Trophoblast cell (in vitro differentiated cells and primary cell): ENCODE results near the gene HECW1.

Source experiments
- DNase-seq, 2 donors: peaks; one replicate each; pipeline ENCODE4 v3.0.0-alpha.2; 2016
- H2AFZ ChIP-seq: 2 replicates; pipeline ENCODE4 v1.6.1; 2013; ENCODE audit warnings: low read length, moderate library complexity, mild to moderate bottlenecking; ENCODE audit not compliant: insufficient read depth, poor library complexity
- H2AK5ac ChIP-seq: 2 replicates; pipeline ENCODE4 v1.6.1; 2013; ENCODE audit warnings: mild to moderate bottlenecking, low read length
- H2BK120ac ChIP-seq: 2 replicates; pipeline ENCODE4 v1.6.1; 2013; ENCODE audit warnings: low read length, mild to moderate bottlenecking, moderate library complexity; ENCODE audit not compliant: insufficient read depth, poor library complexity
- H2BK12ac ChIP-seq: 2 replicates; pipeline ENCODE4 v1.6.1; 2013; ENCODE audit warnings: mild to moderate bottlenecking, low read length, moderate library complexity
- H2BK5ac ChIP-seq: 2 replicates; pipeline ENCODE4 v1.6.1; 2013; ENCODE audit warnings: low read length, low read depth, moderate library complexity, mild to moderate bottlenecking; ENCODE audit not compliant: poor library complexity
- H3K14ac ChIP-seq: 2 replicates; pipeline ENCODE4 v1.6.1; 2013; ENCODE audit warnings: mild to moderate bottlenecking, low read length
- H3K18ac ChIP-seq: 2 replicates; pipeline ENCODE4 v1.6.1; 2013; ENCODE audit warnings: mild to moderate bottlenecking, low read length
- H3K23ac ChIP-seq: 2 replicates; pipeline ENCODE4 v1.6.1; 2013; ENCODE audit warnings: low read length
- H3K27ac ChIP-seq: 2 replicates; pipeline ENCODE4 v1.5.1; 2013; ENCODE audit warnings: low read depth, mild to moderate bottlenecking, inconsistent platforms, low read length, moderate library complexity
- H3K27me3 ChIP-seq: 2 replicates; pipeline ENCODE4 v1.6.1; 2013; ENCODE audit warnings: inconsistent platforms, mild to moderate bottlenecking, low read length, moderate library complexity; ENCODE audit not compliant: insufficient read depth
- H3K36me3 ChIP-seq, 2 experiments: 1 replicate in 1 of 2; 2 replicates in 1 of 2; pipeline ENCODE4 v1.6.1; 2013; ENCODE audit warnings: low read length in 2 of 2, mild to moderate bottlenecking in 2 of 2, moderate library complexity in 1 of 2; ENCODE audit not compliant: insufficient read depth in 2 of 2, control insufficient read depth in 1 of 2
- H3K4ac ChIP-seq: 2 replicates; pipeline ENCODE4 v1.6.1; 2013; ENCODE audit warnings: low read depth, mild to moderate bottlenecking, low read length, moderate library complexity
- H3K4me1 ChIP-seq, 2 experiments: 1 replicate in 1 of 2; 2 replicates in 1 of 2; pipeline ENCODE4 v1.6.1; 2013; ENCODE audit warnings: low read length in 2 of 2, mild to moderate bottlenecking in 2 of 2, moderate library complexity in 1 of 2; ENCODE audit not compliant: insufficient read depth in 2 of 2, control insufficient read depth in 1 of 2
- H3K4me2 ChIP-seq: 2 replicates; pipeline ENCODE4 v1.6.1; 2013; ENCODE audit warnings: inconsistent platforms, mild to moderate bottlenecking, low read length, moderate library complexity
- H3K4me3 ChIP-seq: 2 replicates; pipeline ENCODE4 v1.5.1; 2013; ENCODE audit warnings: mild to moderate bottlenecking, low read depth, low read length, inconsistent platforms
- H3K79me1 ChIP-seq: one replicate; pipeline ENCODE4 v1.6.1; 2013; ENCODE audit warnings: low read length
- H3K79me2 ChIP-seq: 2 replicates; pipeline ENCODE4 v1.6.1; 2013; ENCODE audit warnings: low read length, mild to moderate bottlenecking; ENCODE audit not compliant: control insufficient read depth, insufficient read depth, poor library complexity
- H3K9ac ChIP-seq: 2 replicates; pipeline ENCODE4 v1.6.1; 2013; ENCODE audit warnings: mild to moderate bottlenecking, low read length
- H3K9me3 ChIP-seq: 2 replicates; pipeline ENCODE4 v1.6.1; 2013; ENCODE audit warnings: low read depth, mild to moderate bottlenecking, control low read depth, inconsistent platforms, low read length; ENCODE audit not compliant: insufficient read depth
- H4K12ac ChIP-seq: 2 replicates; pipeline ENCODE4 v1.6.1; 2013; ENCODE audit warnings: low read depth, mild to moderate bottlenecking, low read length, moderate library complexity
- H4K8ac ChIP-seq: 2 replicates; pipeline ENCODE4 v1.6.1; 2013; ENCODE audit warnings: low read depth, mild to moderate bottlenecking, low read length, moderate library complexity
- H4K91ac ChIP-seq: one replicate; pipeline ENCODE4 v1.6.1; 2013; ENCODE audit warnings: low read depth, mild to moderate bottlenecking, low read length, moderate library complexity
- WGBS: extraction: QIAGEN DNeasy Blood & Tissue Kit; methylation state at CpG from one replicate; pipeline ENCODE4 v1.1.7; 2013; ENCODE audit warnings: missing lambda C conversion rate; ENCODE audit not compliant: insufficient read length, insufficient coverage; ENCODE audit errors: extremely low coverage; 5-methylcytosine and 5-hydroxymethylcytosine counted together

Gene HECW1

GRCh38 chr7:43232366-43232765, 119.9 kb downstream of the HECW1 start:
- Histone ChIP-seq H2BK5ac (no peak overlapping the region), H3K4me3 (no peak overlapping the region), H2AK5ac (no peak overlapping the region), H3K27ac (no peak overlapping the region), H2BK12ac (no peak overlapping the region), H3K79me2 (no peaks in the 10 kb centered on the region), H2BK120ac (no peak overlapping the region), H2AFZ (no peak overlapping the region), H4K8ac (no peak overlapping the region), H3K27me3 (no peaks in the 10 kb centered on the region), H3K79me1 (no peaks in the 10 kb centered on the region), H3K18ac (no peak overlapping the region), H3K14ac (no peak overlapping the region), H3K36me3 (no peaks in the 10 kb centered on the region), H3K9me3 (no peaks in the 10 kb centered on the region), H3K4me1 (no peaks in the 10 kb centered on the region), H3K23ac (no peak overlapping the region), H4K91ac (no peak overlapping the region), H4K12ac (no peak overlapping the region), H3K4me2 (no peak overlapping the region), H3K4ac (no peak overlapping the region), H3K9ac (no peak overlapping the region)
- WGBS = no CpG with 5 or more reads among the region's 2 CpGs
- no peak for DNase-seq

- Histone ChIP-seq H2BK12ac (no peak overlapping the region), H3K79me2 (no peaks in the 10 kb centered on the region), H3K36me3 (no peaks in the 10 kb centered on the region), H3K14ac (no peak overlapping the region), H2BK5ac (no peak overlapping the region), H3K27ac (no peak overlapping the region), H3K23ac (no peak overlapping the region), H3K4me3 (no peak overlapping the region), H3K4me1 (no peaks in the 10 kb centered on the region), H2AFZ (no peak overlapping the region), H2BK120ac (no peak overlapping the region), H3K9me3 (no peaks in the 10 kb centered on the region), H3K18ac (no peak overlapping the region), H3K4ac (no peak overlapping the region), H3K79me1 (no peaks in the 10 kb centered on the region), H4K12ac (no peak overlapping the region), H2AK5ac (no peak overlapping the region), H4K8ac (no peak overlapping the region), H4K91ac (no peak overlapping the region), H3K4me2 (no peak overlapping the region), H3K27me3 (no peaks in the 10 kb centered on the region), H3K9ac (no peak overlapping the region)
- no peak for DNase-seq
- no CpG with 5 or more reads among the region's 5 CpGs for WGBS
Measured at GRCh38 chr7:43234073-43234472, 121.6 kb downstream of the HECW1 start.

- no CpG with 5 or more reads among the region's 4 CpGs for WGBS
- Histone ChIP-seq H4K12ac (no peak overlapping the region), H3K23ac (no peak overlapping the region), H3K79me2 (no peaks in the 10 kb centered on the region), H2BK120ac (no peak overlapping the region), H3K9ac (no peak overlapping the region), H3K4me2 (no peak overlapping the region), H3K18ac (no peak overlapping the region), H3K27ac (no peak overlapping the region), H3K9me3 (no peaks in the 10 kb centered on the region), H3K4me3 (no peak overlapping the region), H4K8ac (no peak overlapping the region), H2AK5ac (no peak overlapping the region), H3K27me3 (no peaks in the 10 kb centered on the region), H3K36me3 (no peaks in the 10 kb centered on the region), H3K14ac (no peak overlapping the region), H3K79me1 (no peaks in the 10 kb centered on the region), H4K91ac (no peak overlapping the region), H3K4ac (no peak overlapping the region), H2BK12ac (no peak overlapping the region), H3K4me1 (no peaks in the 10 kb centered on the region), H2AFZ (no peak overlapping the region), H2BK5ac (no peak overlapping the region)
- no peak for DNase-seq
Measured at GRCh38 chr7:43234968-43235367, 122.5 kb downstream of the HECW1 start.

- H3K14ac ChIP-seq = no peak overlapping the region
- DNase-seq = no peak
- H3K9ac ChIP-seq = no peak overlapping the region
- no peak overlapping the region for H3K27ac ChIP-seq
- H4K8ac ChIP-seq = no peak overlapping the region
- H2AFZ ChIP-seq = no peak overlapping the region
- no peak overlapping the region for H2AK5ac ChIP-seq
- no peaks in the 10 kb centered on the region for H3K79me2 ChIP-seq
- H3K36me3 ChIP-seq = no peaks in the 10 kb centered on the region
- H3K4me2 ChIP-seq = no peak overlapping the region
- H2BK5ac ChIP-seq = no peak overlapping the region
- H2BK12ac ChIP-seq = no peak overlapping the region
- H4K91ac ChIP-seq = no peak overlapping the region
- no peaks in the 10 kb centered on the region for H3K79me1 ChIP-seq
- H3K4ac ChIP-seq = no peak overlapping the region
- H3K4me3 ChIP-seq = no peak overlapping the region
- H3K4me1 ChIP-seq = no peaks in the 10 kb centered on the region
- H3K9me3 ChIP-seq = no peaks in the 10 kb centered on the region
- no peak overlapping the region for H3K23ac ChIP-seq
- no CpG with 5 or more reads among the region's 6 CpGs for WGBS
- H3K18ac ChIP-seq = no peak overlapping the region
- H3K27me3 ChIP-seq = no peaks in the 10 kb centered on the region
- no peak overlapping the region for H4K12ac ChIP-seq
- H2BK120ac ChIP-seq = no peak overlapping the region
Measured at GRCh38 chr7:43240565-43240964, 128.1 kb downstream of the HECW1 start.
